Fibroblast of pulmonary artery (primary cell): ENCODE results near the gene TP53I3.

Experiments
- DNase-seq: peaks from one replicate; pipeline ENCODE4 v3.0.0-alpha.2; 2010; ENCODE audit warnings: low read depth
- H3K4me3 ChIP-seq: replicated peaks from 2 replicates; pipeline ENCODE4 v1.5.1; 2011; ENCODE audit warnings: low read depth, mild to moderate bottlenecking, control low read depth, low read length, moderate library complexity
- TF ChIP-seq, protein P1 (sequence below): IDR thresholded peaks from 2 replicates; pipeline ENCODE4 v1.5.1; 2011; ENCODE audit warnings: mild to moderate bottlenecking, control low read depth, low read length, inconsistent platforms; ENCODE audit errors: missing control alignments

TP53I3 gene

DNA sequence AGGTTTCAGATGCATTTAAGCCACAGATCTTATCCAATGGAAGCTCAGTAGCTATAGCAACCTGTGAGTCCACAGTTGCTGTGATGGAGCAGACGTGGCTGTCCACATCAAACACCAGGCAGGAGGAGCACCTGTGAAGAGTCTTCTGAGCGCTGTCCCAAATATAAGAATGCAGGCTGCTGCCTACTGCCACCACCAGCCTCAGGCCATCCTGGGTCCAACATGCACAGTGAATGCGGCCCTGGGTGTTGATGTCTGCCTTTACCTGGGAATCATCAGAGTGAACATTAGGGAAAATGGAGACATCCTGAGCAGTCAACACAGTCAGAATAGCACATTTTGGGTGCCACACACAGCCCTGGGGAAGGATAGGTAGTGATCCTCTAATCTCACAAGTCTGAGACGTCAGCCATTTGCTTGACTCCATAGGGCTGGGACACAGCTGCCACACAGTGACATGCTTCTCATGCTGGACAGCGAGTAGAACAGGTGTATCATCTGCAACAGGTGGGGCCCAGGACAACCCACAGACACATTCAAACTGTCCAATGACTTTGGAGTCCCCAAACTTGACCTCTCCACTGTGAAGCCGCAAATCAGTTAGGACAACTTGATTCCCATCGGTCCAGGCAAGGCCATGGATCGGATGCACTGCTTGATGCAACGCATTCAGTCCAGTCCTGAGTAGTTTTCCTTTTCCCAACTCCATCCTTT lies 45.7 kb downstream of the TP53I3 start:
- DNase-seq: no peak
- no peak overlapping the region for H3K4me3 ChIP-seq
- TF ChIP-seq, protein P1, sequence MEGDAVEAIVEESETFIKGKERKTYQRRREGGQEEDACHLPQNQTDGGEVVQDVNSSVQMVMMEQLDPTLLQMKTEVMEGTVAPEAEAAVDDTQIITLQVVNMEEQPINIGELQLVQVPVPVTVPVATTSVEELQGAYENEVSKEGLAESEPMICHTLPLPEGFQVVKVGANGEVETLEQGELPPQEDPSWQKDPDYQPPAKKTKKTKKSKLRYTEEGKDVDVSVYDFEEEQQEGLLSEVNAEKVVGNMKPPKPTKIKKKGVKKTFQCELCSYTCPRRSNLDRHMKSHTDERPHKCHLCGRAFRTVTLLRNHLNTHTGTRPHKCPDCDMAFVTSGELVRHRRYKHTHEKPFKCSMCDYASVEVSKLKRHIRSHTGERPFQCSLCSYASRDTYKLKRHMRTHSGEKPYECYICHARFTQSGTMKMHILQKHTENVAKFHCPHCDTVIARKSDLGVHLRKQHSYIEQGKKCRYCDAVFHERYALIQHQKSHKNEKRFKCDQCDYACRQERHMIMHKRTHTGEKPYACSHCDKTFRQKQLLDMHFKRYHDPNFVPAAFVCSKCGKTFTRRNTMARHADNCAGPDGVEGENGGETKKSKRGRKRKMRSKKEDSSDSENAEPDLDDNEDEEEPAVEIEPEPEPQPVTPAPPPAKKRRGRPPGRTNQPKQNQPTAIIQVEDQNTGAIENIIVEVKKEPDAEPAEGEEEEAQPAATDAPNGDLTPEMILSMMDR: no peak
